DMS53 treated with DMSO at 0.1 percent for 48 hours (cell line): ENCODE data around the gene HIPK1.

ENCODE experiments used
- DNase-seq: peaks from one replicate; lab custom pipeline; 2025; ENCODE audit not compliant: unreplicated experiment; lab: John Stamatoyannopoulos, UW

Gene HIPK1

DNA sequence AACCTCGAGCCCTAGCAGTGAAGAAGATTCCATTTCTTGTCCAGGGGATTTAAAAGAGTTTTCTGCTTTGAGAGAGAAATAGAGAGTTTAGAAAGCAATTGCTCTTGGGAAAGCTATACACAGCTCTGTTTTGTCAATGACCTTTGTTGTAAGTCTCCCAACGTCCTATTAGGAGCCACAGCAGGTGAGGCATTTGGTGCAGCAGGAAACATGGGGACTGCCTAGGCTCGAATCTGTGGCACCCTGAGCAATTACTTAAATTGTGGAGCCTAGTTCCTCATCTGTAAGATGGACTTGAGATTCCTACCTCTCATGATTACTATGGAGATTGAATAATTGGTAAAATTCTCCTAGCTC, 15.8 kb upstream of the HIPK1 start:
- no peak for DNase-seq

DNA sequence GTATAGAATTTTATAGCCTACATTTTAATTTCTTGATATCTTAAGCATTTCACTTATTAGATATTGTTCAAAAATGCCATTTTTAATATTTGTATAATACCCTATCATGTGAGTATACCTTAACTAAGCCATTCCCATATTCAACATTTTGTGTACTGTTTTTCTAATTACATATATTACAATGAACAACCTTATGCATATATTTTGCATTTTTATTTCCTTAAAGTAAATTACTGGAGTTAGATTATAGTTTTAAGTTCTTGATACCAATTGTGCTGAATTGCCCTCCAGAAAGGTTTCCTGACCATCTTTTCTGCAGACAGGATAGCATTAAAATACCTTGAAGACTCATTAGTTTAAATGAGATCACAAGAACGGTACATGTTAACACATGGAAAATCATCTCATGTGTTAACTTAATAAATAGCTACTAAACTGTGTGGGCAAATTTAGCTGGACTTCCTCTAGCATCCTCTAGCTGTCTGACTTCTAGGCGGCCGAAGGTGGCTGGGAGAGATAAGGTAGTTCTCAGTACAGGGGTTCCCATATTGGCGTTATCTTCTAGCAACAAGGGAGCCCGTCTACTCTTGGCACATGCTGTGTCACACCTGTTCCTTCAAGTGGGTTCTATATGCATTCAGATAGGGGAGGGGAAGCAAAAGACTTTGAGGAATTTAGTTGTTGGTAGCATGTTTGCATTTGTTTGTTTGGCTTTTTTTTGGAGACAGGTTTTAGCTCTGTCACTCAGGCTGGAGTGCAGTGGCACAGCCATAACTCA, 15.0 kb upstream of the HIPK1 start:
- DNase-seq, result no peak

DNA sequence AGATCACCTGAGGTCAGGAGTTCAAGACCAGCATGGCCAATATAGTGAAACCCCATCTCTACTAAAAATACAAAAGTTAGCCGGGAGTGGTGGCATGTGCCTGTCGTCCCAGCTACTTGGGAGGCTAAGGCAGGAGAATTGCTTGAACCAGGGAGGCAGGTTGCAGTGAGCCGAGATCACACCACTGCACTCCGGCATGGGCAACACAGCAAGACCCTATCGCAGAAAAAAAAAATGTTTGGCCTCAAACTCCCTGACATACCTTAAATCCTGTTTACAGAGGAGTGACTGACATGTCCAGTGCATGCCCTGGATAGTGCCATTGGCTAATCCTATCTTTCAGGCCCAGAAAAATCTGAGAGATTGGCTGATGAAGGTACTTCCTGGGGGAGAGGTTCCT, 12.2 kb upstream of the HIPK1 start:
- DNase-seq, result no peak

DNA sequence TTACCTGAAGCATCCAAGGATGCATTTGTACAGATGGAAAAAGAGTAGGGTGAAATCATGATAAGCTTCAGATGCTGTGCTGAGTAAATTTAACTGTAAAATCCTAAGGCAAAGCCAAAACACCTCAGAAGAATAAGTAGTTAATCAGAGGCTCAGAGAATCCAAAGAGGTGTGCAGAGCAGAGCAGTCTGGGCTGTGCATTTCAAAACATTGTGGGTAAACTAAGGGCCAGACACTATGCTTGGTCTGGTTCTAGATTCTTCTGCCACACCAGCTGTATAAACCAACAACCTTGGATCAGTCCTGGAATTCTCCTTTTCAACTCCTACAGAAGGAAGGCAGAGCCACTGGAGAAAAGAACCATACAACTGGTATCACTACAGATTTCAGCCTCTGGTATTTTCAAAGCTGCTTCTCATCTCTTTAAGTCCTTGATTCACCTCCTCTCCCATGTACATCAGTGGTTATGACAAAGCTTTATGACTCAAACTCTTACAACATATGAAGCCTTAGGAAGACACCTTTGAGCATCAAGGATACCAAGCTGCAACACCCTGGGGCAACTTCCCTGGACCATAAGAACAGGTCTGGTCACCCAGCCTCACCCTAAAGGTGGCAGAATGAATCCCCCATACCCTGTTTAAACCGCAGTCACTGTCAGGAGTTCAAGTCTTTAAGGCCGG, 11.6 kb upstream of the HIPK1 start:
- DNase-seq, result no peak

DNA sequence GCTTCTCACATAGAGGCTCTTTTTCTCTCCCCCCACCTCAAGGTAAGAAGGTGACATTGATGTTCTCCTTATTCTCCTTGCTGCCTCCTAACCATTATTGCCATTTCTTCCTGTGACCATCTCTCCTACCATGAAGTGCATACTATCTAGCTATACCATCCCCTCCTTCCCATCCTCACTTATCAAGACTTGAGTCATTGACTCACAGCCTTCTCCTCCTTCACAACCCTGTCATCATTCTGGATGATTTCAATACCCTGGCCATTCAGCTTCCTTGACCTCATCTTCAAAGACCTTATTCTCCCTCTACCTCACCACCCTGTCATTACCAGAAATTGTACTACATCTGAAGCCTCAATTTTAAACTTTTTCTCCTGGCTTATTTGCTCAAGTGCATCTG, 10.9 kb upstream of the HIPK1 start:
- DNase-seq, result no peak

DNA sequence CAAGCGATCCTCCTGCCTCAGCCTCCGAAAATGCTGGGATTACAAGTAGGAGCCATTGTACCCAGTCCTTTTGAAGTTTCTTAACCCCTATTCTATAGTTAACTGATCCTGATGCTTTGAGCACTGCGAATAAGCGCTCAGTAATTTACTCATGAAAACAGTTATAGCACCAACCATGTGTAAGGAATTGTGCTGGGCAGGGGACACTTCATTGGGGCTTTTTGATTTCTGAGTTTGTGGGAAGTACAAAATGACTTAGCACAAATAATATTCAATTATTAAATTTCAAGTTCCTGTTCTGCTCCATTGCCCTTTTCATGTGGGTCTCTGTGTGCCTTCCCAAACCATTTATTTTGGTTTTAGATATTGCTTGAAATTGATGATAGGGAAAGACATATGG, 6.2 kb upstream of the HIPK1 start:
- DNase-seq, result no peak

DNA sequence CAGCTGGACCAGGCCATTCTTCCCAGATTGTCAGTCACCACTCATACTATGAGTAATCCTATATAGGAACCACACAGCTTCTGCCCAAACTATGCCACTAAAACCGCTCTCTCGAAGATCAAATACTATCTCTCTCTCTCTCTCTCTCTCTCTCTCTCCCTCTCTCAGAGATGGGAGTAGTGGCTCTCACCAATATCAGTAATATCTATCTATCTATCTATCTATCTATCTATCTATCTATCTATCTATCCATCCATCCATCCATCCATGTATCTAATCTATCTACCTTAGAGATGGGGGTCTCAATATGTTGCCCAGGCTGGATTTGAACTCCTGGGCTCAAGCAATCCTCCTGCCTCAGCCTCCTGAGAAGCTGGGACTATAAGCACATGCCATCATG, 4.7 kb upstream of the HIPK1 start:
- no peak for DNase-seq

DNA sequence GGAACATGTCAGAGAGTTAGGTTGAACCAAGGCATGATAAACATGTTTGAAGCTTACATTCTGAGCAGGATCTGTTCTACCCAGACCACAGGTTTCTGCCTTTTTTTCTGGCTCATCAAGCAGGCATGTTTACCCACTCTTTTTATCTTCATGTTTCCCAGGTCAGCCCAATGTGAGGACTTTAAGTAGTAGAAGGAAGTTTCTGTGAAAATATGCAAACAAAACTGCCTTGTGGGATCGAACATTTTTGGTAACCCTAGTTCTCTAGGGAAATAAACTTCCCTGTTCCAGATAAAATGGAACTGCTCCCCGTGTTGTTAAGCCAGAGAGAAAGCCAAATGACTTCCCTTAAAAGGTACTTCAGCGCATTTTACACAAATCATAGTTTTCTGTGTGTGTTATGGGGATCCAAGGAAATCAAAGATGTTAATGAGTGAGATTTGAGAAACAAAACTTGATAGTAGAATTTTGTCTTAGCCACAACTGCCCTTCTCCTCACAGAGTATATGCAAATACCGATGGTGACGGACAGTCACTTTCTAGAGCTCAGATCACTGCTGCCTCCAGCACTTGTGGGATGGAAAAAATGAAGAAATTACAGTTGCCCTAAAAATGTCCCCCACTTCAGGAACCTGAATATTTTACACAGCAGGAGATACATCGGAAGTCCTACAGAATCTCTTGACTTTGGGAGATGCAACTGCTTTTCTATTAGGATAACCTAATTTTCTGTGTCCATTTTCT, 765 bp upstream of the HIPK1 start:
- DNase-seq, result no peak

DNA sequence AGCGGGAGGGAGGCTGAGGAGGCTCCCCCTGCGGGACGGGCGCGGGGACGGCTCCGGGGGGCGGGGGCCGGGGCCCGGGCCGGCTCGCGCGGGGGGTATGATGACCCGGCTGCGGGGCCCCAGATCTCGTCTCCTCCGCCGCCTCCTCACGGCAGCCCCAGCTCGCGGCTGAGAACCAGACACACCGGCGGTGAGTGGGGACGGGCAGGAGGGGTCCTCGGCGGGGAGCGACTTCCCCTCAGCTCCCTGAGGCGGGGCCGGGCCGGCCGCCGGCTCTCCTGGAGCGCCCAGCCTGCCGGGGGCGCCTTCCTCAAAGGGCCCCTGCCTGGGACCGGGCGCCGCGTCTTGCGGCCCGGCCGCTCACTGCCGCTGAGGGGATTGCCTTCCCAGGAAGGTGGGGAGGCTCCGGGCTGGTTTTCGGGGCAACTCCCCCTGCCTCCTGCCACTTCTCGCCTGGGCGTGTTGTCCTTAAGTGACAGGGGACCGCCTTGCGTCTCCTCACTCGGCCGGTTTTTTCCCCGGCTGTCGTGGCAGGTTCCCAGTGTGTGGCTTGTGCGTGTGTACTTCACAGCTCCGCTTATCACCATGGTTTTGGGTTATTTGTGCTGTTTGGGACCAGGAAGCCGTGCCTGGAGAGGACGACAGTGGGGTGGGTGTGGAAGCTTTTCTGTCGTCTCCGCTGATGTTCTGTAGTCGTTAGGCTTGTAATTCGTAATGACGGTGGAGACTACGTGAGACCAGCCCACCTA, 800 bp downstream of the HIPK1 start:
- DNase-seq, result peak; percentile 13

DNA sequence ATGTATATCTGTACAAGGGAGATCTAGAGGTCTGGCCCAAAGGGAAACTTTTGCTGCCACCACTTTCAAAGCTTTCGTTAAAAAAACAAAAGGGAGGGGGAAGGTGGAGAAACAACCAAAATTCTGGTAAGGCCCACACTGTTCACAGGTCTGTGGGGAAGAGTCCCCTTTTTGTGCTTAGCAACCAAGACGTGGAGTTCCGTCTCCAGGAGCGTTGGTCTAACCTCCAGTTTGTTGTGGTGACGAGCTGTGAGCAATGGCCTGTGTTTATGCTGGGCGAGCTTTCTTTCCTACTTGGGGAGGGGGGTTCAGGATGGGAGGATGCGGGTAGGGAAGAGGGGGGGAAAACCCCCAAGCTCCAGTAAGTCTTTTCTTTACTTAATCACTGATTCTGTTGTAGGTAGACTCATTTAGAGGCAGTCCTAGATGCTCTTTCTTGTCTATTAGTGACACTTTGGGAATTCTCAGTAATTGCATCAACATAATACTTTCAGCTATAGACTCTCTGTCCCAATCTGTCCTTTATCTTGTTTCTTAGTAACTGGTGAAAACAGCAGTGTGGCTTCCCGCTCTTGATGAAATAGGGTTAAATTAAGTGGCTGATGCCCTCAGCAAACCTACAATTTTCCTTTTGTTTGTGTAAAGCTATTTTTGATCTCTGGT, 1.5 kb downstream of the HIPK1 start:
- no peak for DNase-seq

DNA sequence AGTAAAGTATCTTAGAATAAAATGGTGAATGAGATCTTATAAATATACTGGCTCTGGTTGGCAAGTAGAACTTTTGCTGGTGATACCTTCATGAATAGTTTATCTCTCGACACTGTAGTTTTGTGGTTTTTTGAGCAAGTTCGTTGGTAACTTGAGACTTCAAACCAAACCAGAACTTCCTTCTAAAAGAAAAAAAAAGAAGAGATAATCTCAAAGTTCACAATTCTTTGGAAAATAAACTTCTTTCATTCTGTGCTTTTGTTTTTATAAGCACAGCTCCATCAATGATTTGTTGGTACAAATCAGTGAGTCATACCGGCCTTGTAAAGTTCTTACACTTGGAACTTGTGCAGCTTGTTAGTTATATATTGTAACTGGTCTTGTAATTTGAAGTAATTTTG, 2.3 kb downstream of the HIPK1 start:
- DNase-seq, result no peak

DNA sequence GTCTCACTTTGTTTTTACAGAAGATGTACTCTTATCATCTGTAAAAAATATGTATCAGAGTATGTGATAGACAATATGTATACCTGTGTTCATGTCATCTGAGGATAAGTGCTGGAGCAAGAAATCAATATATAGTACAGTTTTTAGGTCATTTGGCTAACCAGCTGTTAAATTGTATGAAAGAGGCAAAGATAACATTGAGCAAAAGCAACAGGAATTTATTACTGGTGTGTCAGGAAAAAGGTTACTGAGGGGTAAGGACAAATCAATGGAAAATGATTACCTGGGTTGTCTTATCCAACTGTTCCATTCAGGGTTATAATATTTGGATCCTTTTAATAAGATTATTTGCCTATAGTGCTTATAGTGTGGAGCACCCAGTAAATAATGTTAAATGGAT, 4.9 kb downstream of the HIPK1 start:
- DNase-seq, result no peak

DNA sequence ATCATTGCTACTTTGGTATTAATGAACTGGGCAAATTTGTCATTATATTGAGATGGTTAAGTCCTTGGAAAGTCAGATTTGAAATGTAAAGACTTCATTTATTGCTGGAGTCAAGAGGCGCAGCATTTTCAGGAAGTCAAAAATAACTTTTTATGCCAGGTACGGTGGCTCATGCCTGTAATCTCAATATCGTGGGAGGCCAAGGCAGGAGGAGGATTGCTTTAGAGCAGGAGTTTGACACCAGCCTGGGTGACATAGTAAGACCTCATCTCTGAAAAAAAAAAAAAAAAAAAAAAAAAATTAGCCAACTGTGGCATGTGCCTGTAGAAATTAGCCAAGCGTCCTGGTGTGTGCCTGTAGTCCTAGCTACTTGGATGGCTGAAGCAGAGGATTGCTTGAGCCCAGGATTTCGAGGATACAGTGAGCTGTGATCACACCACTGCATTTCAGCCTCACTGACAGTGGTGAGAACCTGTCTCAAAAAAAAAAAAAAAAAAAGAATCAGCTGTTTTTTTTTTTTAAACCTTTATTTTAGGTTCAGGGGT, 5.5 kb downstream of the HIPK1 start:
- DNase-seq, result no peak

DNA sequence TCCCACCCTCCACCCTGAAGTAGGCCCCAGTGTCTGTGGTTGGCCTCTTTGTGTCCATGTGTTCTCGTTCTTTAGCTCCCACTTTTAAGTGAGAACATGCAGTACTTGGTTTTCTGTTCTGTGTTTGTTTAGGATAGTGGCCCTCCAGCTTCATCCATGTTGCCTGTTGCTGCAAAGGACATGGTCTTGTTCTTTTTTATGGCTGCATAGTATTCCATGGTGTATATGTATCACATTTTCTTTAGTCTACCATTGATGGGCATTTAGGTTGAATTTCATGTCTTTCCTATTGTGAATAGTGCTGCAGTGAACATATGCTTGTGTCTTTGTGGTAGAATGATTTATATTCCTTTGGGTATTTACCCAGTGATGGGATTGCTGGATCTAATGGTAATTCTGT, 6.1 kb downstream of the HIPK1 start:
- DNase-seq, result no peak

DNA sequence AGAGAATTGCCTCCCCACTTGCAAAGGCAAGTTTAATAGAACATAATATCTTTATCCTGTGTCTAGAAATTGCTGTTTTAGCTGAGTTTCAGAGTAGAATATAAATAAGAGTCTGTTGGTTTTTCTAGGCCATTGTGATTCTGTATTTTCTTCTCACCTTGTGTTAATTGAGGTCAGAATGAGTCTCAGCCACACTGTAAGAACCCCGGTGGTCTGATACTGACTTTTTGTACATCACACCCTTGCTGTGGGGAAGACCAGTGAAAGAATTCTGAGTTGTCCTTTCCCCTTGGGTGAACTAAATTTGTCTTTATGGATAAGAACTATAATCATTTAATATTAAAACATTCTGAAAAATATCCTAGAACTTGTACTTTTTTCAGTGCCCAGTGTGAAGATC, 6.8 kb downstream of the HIPK1 start:
- no peak for DNase-seq

DNA sequence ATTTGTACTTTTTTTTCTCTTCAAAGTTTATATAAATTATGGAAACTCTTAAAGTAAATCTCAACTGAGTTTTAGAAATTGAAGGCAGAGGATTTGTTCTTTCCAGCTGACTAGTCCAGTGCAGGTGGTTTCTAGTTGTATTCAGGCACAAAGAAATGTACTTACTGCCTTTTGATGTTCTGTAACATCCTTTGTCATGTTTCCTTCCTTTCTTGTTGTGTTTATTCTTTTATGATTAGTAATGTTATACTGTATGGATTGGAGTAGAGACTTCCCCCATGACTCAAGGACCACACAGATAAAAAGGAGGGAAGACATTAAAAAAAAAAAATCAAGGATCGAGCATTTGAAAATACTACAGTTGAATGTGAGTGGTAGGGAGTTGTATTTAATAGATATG, 8.0 kb downstream of the HIPK1 start:
- DNase-seq, result no peak

DNA sequence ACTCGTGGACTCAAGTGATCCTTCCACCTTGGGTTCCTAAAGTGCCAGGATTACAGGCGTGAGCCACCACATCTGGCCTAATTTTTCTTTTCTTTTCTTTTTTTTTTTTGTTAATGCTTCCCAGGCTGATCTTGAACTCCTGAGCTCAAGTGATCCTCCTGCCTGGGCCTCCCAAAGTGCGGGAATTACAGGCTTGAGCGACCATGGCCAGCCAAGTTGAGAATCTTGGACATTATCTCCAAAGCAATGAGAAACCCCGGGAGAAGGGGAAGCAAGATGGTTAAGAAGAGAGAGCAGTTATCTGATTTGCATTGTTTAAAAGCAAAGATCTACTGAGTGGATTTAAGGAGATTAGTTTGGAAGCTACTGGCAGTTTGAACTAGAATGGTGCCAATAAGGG, 9.1 kb downstream of the HIPK1 start:
- no peak for DNase-seq

DNA sequence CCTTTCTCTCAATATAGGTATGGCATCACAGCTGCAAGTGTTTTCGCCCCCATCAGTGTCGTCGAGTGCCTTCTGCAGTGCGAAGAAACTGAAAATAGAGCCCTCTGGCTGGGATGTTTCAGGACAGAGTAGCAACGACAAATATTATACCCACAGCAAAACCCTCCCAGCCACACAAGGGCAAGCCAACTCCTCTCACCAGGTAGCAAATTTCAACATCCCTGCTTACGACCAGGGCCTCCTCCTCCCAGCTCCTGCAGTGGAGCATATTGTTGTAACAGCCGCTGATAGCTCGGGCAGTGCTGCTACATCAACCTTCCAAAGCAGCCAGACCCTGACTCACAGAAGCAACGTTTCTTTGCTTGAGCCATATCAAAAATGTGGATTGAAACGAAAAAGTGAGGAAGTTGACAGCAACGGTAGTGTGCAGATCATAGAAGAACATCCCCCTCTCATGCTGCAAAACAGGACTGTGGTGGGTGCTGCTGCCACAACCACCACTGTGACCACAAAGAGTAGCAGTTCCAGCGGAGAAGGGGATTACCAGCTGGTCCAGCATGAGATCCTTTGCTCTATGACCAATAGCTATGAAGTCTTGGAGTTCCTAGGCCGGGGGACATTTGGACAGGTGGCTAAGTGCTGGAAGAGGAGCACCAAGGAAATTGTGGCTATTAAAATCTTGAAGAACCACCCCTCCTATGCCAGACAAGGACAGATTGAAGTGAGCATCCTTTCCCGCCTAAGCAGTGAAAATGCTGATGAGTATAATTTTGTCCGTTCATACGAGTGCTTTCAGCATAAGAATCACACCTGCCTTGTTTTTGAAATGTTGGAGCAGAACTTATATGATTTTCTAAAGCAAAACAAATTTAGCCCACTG, 11.5 kb downstream of the HIPK1 start:
- DNase-seq, result no peak

DNA sequence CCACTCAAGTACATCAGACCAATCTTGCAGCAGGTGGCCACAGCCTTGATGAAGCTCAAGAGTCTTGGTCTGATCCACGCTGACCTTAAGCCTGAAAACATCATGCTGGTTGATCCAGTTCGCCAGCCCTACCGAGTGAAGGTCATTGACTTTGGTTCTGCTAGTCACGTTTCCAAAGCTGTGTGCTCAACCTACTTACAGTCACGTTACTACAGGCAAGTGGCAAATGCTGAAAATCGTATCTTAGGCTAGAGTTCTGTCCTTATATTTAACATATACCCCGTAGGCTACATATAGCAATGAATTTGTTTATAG, 12.1 kb downstream of the HIPK1 start:
- DNase-seq, result no peak

DNA sequence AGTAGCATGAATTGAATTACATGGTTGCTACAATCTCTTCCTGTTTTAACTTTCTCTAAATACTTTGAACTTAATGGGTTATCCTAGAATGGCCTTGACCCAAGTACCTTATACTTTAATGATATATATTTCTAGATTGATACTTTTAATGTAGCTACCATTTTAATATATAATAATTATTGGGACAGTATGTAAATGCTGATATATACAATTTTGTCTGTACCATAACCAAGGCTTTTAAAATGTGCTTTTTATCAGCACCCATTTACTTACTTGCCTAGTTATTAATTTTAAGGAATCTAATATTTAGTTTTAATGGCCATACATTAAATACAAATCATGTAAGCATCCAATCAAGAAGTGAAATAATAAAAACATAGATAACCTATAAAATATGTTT, 13.4 kb downstream of the HIPK1 start:
- DNase-seq, result no peak
